KBM-7 (cell line): Measurements from ENCODE around the gene HACE1.
"Not testable (repeated sequence)": the region's sequence is repeated elsewhere in the genome, so short reads cannot be mapped to it uniquely, and the experiment has no call there.

Source experiments
- DNase-seq: peaks from one replicate; pipeline ENCODE4 v3.0.0-alpha.2; 2015
- in situ Hi-C: fragments of 300-500 bp; cut with MboI; formaldehyde crosslinking; loops from 2 replicates; pipeline ENCODE4 v1.14.3; 2020; ENCODE audit warnings: low sequenced_read_pairs, low pct_unique_long_range_greater_than_20kb, mixed read lengths

The HACE1 gene

GRCh38 chr6:104835782-104836181, 23.9 kb downstream of the HACE1 start:
- in situ Hi-C loops = no loop called here
- no peak for DNase-seq

- no peak for DNase-seq
- in situ Hi-C loops = no loop called here
Observed at GRCh38 chr6:104829183-104829958, 30.3 kb downstream of the HACE1 start.

DNA sequence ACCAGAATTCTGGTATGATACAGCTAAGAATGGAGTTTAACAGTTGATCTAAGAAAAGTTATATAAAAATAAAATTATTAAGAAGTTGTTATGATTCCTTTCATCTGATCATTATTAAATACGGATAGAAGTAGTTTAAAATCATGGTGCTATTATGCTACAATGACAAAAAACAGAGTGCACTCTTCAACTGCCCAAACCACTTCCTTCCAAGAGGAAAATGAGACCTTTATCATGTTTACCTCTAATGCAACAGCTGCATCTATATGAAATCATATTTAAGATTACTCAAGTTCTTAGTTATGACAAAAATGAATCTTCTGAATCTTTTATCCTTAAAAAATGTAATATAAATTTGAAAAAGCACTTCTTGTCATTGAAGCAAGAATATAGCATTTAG, 31.2 kb downstream of the HACE1 start:
- in situ Hi-C loops = no loop called here
- no peak for DNase-seq

GRCh38 chr6:104820820-104821219, 38.9 kb downstream of the HACE1 start:
- DNase-seq, in situ Hi-C loops: not testable (repeated sequence)

DNA sequence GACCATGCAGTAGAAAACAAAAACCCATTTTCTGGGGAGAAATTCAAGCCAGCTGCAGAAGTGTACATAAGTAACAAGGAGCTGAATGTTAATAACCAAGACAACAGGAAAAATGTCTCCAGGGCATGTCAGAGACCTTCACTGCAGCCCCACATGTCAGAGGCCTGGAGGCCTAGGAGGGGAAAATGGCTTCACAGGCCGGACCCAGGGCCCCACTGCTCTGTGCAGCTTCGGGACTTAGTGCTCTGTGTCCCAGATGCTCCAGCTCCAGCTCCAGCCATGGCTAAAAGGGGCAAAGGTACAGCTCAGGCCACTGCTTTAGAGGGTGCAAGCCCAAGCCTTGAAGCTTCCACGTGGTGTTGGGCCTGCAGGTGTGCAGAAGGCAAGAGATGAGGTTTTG, 43.6 kb downstream of the HACE1 start:
- DNase-seq = no peak
- in situ Hi-C loops = no loop called here

DNA sequence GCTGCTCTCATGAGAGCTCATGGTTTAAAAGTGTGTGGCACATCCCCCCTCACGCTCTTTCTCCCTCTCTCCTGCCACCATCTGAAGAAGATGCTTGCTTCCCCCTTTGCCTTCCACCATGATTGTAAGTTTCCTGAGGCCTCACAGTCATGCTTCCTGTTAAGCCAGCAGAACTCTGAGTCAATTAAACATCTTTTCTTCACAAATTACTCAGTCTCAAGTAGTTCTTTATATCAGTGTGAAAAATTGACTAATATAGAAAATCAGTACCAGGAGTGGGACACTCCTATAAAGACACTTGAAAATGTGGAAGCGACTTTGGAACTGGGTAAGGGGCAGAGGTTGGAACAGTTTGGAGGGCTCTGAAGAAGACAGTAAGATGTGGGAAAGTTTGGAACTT, 45.0 kb downstream of the HACE1 start:
- in situ Hi-C loops = no loop called here
- no peak for DNase-seq

GRCh38 chr6:104813552-104813951, 46.2 kb downstream of the HACE1 start:
- DNase-seq = no peak
- in situ Hi-C loops = no loop called here

GRCh38 chr6:104809116-104809515, 50.6 kb downstream of the HACE1 start:
- in situ Hi-C loops = no loop called here
- DNase-seq = no peak

DNA sequence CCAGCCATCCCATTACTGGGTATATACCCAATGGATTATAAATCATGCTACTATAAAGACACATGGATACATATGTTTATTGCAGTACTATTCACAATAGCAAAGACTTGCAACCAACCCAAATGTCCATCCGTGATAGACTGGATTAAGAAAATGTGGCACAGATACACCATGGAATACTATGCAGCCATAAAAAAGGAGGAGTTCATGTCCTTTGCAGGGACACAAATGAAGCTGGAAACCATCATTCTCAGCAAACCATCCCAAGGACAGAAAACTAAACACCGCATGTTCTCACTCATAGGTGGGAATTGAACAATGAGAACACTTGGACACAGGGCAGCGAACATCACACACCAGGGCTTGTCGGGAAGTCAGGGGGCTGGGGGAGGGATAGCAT, 54.4 kb downstream of the HACE1 start:
- in situ Hi-C loops, DNase-seq: not testable (repeated sequence)

DNA sequence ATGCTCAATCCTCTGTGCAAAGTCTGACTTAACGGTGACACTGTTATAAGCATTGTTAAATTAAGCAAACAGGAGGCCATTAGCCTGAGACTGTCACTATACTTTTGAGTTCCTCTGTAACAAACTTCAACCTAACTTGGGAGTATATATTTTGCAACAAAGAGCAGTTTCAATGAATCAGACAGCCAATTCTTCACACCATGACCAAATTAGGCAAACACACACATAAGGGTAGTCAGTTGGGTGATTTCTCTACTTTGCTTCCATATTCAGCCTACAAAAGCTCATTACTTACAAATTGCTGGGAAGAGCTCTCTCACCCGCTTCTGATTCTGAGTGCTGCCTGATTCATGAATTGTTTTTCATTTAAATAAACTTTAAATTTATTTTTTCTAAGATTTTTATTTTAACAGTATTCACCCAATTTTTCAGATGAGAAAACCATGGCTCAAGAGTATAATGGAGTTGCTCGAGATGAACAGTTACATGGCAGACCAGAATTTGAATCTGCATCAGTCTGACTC, 60.5 kb downstream of the HACE1 start:
- DNase-seq = no peak
- in situ Hi-C loops = no loop called here

DNA sequence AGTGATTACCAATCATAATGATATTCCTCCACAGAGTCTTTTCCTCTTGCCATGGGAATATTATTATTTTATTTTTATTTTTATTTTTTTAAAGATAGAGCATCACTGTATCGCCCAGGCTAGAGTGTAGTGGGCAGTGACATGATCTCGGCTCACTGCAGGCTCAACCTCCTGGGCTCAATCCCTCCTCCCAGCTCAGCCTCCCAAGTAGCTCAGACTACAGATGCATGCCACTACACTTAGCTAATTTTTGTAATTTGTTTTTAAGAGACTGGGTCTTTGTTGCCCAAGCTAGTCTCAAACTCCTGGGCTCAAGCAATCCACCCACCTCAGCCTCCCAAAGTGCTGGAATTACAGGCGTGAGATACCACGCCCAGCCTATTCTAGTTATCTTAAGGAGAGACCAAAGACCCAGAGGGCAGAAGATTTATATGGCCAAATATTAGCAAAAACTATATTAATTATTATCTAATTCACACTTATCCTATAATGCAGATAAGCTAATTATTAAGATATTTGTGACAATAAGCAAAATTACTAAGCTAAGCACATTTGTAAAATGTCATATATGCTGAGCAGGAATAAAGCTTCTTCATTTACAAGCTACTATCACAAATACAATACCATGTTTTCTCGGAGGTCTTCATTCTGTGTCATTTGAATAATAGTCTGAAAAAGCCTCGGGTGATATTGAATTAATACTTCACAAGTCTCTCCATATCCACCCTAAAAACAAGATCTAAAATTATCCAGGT, 63.5 kb downstream of the HACE1 start:
- in situ Hi-C loops = no loop called here
- no peak for DNase-seq

- DNase-seq = no peak
- in situ Hi-C loops = no loop called here
Observed at GRCh38 chr6:104795363-104795762, 64.4 kb downstream of the HACE1 start.

DNA sequence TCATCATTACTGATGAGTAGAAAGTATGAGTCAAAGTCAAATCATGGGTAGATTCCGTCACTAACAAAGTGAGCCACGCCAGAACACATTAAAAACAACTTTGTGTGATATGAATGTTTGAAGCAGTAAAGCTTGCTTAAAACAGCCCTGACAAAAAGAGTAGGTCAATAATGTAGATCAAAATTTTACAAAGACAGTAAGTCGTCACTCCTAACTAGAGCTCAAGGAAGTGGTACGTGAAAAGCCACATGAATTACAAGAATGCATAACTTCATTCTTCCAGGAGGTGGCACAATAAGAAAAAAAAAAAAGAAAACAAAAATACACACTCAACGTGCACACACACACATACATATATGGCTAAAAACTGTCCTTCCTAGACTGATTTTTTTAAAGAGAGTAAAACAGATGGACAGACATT, 69.9 kb downstream of the HACE1 start:
- DNase-seq = peak; percentile 88
- in situ Hi-C loops = no loop called here

GRCh38 chr6:104788400-104788799, 71.3 kb downstream of the HACE1 start:
- in situ Hi-C loops = no loop called here

GRCh38 chr6:104787305-104787704, 72.4 kb downstream of the HACE1 start:
- in situ Hi-C loops = no loop called here
- DNase-seq = no peak

More at GRCh38 chr6:104788400-104788799, 71.3 kb downstream of the HACE1 start:
- DNase-seq = peak; percentile 15

DNA sequence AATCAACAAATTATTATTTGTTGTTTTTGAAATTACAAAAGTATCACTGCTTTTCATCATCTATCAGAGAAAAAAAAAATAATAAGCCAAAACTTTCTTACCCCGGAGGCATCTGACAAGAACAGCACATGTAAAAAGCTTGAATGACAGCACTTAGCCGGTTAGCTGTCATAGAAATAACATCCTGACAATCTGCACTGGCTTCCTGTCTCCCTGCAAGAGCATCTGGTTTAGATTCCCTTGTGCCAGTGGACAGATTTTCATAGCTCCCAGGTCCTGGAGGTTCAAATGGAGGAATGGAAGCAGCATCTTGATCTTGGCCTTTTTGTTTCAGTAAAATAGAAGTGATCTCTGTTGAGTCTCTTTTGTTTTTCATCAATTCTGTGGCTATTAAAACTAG, 74.8 kb downstream of the HACE1 start:
- peak; percentile 50 for DNase-seq
- in situ Hi-C loops = no loop called here

DNA sequence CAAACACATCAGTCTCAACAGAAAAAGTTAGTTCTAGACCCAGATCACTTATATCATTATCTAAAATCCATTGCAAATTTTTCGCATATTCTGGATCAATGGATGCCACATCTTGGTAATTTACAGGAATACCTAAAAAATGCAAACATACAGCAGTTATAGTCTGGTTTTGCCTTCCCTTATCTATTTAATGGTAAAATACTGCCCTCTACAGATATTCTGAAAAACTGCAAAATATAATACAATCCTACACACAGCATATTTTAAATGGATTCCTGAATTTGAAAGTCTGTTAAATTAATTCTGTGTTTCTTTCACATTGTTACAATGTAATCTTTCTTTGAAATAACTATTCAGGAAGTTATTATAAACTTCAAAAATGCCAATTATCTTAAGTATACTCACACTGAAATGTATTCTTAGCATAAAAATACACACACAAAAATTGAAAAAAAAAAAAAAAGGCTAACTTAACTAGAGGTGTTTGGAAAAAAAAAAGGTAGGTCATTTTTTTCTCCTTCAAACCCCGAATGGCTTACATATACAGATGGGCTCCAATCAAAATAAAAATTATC, 88.4 kb downstream of the HACE1 start:
- peak; percentile 70 for DNase-seq
- in situ Hi-C loops = no loop called here

DNA sequence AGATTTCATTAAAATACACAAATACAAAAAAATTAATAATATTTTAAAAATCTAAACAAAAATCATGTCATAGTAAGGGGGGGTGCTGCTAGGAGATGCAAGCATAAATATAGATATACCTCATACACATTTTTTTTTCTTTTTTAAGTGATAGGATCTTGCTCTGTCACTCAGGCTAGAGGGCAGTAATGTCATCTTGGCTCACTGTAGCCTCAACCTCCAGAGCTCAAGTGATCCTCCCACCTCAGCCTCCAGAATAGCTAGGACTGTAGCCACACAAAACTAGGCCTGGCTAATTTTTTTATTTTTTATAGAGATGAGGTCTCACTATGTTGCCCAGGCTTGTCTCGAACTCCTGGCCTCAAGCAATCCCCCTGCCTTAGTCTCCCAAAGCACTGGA, 90.8 kb downstream of the HACE1 start:
- DNase-seq = peak; percentile 11
- in situ Hi-C loops = no loop called here

DNA sequence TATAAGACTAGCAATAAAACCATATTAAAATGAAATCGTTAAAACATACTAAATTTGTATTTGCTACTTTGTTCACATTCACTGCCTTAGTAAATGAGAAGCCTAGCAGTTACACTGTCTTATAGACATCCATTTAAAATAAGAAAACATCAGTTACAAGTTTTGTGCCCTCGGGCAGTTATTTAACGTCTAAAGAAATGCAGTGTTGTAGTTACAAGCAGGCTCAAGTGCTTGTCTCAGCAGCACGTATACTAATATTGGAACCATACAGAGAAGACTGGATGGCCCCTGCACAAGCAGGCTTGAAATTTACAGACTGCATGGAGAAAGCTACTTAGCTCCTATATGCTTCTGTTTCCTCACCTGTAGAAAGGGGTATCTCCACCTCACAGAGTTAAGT, 93.1 kb downstream of the HACE1 start:
- no peak for DNase-seq
- in situ Hi-C loops = no loop called here

GRCh38 chr6:104754788-104755409, 104.8 kb downstream of the HACE1 start:
- no peak for DNase-seq

More at GRCh38 chr6:104754788-104755409, 104.8 kb downstream of the HACE1 start:
- in situ Hi-C loops = no loop called here
